ENCODE results near the gene CYB561D1. TPM values are rescaled to one million over a fixed set of nuclear protein-coding genes. Genes with fewer than 3 reads are reported as not detected.

The CYB561D1 gene
- total RNA-seq, 1 donor from 2014 or later: 15.1 TPM

GRCh38 chr1:109509176-109510134 lies 15.6 kb downstream of the CYB561D1 start, which contains the start of gene AMIGO1:
AMIGO1 (minus strand) TSS chr1:109509727; CDS start chr1:109508912, 815 bp downstream.
- intact Hi-C loops (cut with DNase I): no loop called here
- ATAC-seq (peak; percentile 85 to 89), DNase-seq (peak; percentile 77)
- peak within 1 kb of the TSS; percentile 60 for H3K27ac ChIP-seq
- peak within 1 kb of the TSS; percentile 81 for H3K4me3 ChIP-seq
- H3K4me1 ChIP-seq: peaks cover 16% of the 10 kb centered on the region
- H3K9me3 ChIP-seq: no peaks in the 10 kb centered on the region
- TF ChIP-seq, protein P1, sequence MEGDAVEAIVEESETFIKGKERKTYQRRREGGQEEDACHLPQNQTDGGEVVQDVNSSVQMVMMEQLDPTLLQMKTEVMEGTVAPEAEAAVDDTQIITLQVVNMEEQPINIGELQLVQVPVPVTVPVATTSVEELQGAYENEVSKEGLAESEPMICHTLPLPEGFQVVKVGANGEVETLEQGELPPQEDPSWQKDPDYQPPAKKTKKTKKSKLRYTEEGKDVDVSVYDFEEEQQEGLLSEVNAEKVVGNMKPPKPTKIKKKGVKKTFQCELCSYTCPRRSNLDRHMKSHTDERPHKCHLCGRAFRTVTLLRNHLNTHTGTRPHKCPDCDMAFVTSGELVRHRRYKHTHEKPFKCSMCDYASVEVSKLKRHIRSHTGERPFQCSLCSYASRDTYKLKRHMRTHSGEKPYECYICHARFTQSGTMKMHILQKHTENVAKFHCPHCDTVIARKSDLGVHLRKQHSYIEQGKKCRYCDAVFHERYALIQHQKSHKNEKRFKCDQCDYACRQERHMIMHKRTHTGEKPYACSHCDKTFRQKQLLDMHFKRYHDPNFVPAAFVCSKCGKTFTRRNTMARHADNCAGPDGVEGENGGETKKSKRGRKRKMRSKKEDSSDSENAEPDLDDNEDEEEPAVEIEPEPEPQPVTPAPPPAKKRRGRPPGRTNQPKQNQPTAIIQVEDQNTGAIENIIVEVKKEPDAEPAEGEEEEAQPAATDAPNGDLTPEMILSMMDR (IDR thresholded peaks at IDR 0.05): no peak
- H3K36me3 ChIP-seq: no peaks in the 10 kb centered on the region
- H3K27me3 ChIP-seq (ENCODE audit: low read depth): no peaks in the 10 kb centered on the region

- no peak for ATAC-seq
- intact Hi-C loops (cut with DNase I): no loop called here
- no peak overlapping the region for H3K4me3 ChIP-seq
- H3K9me3 ChIP-seq: no peaks in the 10 kb centered on the region
- no peak overlapping the region for H3K27ac ChIP-seq
- TF ChIP-seq, protein P1 (IDR thresholded peaks at IDR 0.05): no peak
- DNase-seq: no peak
- no peaks in the 10 kb centered on the region for H3K36me3 ChIP-seq
- peaks cover 16% of the 10 kb centered on the region for H3K4me1 ChIP-seq
- no peaks in the 10 kb centered on the region for H3K27me3 ChIP-seq (ENCODE audit: low read depth)
Observed at GRCh38 chr1:109513110-109513710, 19.3 kb downstream of the CYB561D1 start.

- no peak for DNase-seq
- no peaks in the 10 kb centered on the region for H3K9me3 ChIP-seq
- ATAC-seq: no peak
- TF ChIP-seq, protein P1 (IDR thresholded peaks at IDR 0.05): no peak
- intact Hi-C loops (cut with DNase I): no loop called here
- H3K36me3 ChIP-seq: no peaks in the 10 kb centered on the region
- H3K27ac ChIP-seq: no peak overlapping the region
- H3K4me3 ChIP-seq: no peak overlapping the region
- peaks cover 7% of the 10 kb centered on the region for H3K4me1 ChIP-seq
- H3K27me3 ChIP-seq (ENCODE audit: low read depth): no peaks in the 10 kb centered on the region
Observed at GRCh38 chr1:109514846-109515245, 21.0 kb downstream of the CYB561D1 start.

GRCh38 chr1:109516872-109517271 lies 23.0 kb downstream of the CYB561D1 start:
- Histone ChIP-seq H3K4me1 (no peaks in the 10 kb centered on the region), H3K27ac (no peak overlapping the region), H3K4me3 (no peak overlapping the region), H3K27me3 (ENCODE audit: low read depth) (no peaks in the 10 kb centered on the region), H3K9me3 (no peaks in the 10 kb centered on the region), H3K36me3 (no peaks in the 10 kb centered on the region)
- TF ChIP-seq, protein P1 (IDR thresholded peaks at IDR 0.05): no peak
- ATAC-seq (no peak), DNase-seq (no peak)
- intact Hi-C loops (cut with DNase I): no loop called here

DNA sequence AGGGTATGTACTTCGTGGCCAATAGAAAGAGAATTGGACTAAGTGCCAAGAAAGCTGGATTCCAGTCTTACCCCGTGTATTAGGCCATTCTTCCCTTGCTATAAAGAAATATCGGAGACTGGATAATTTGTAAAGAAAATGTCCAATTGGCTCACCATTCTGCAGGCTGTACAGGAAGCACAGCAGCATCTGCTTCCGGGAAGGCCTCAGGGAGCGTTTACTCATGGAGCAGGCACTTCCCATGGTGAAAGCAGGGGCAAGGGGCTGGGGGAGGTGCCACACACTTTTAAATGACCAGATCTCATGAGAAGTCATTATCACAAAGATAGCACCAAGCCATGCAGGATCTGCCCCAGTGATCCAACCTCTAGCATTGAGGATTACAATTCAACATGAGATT lies 23.4 kb downstream of the CYB561D1 start:
- DNase-seq: no peak
- Histone ChIP-seq H3K27me3 (ENCODE audit: low read depth) (no peaks in the 10 kb centered on the region), H3K4me1 (no peaks in the 10 kb centered on the region), H3K9me3 (no peaks in the 10 kb centered on the region), H3K27ac (no peak overlapping the region), H3K36me3 (no peaks in the 10 kb centered on the region), H3K4me3 (no peak overlapping the region)
- TF ChIP-seq, protein P1 (IDR thresholded peaks at IDR 0.05): no peak
- no peak for ATAC-seq
- intact Hi-C loops (cut with DNase I): no loop called here

Measured in lower lobe of right lung (tissue), 2 donors.